Stimulated activated effector memory CD8-positive, alpha-beta T cell treated with anti-CD3 and anti-CD28 coated beads, Interleukin-12 subunit alpha, Interleukin-12 subunit beta, amount 100 ng/mL, for 72 hours (primary cell): ENCODE results near the gene CDKL2.

Source experiments
- ATAC-seq: fragments of 150-1000 bp; cut with Tn5 transposase; 2 replicates; pipeline ENCODE4 v1.10.0; 2021
- DNase-seq, 2 donors: peaks; one replicate each; pipeline ENCODE4 v3.0.0; 2021 to 2022; ENCODE audit warnings: low spot score in 2 of 2
- H3K27ac Mint-ChIP-seq: one replicate; pipeline ENCODE4 v1.8.0; 2022; ENCODE audit warnings: mild to moderate bottlenecking, mixed read lengths
- H3K36me3 Mint-ChIP-seq: one replicate; pipeline ENCODE4 v1.8.0; 2022; ENCODE audit warnings: mild to moderate bottlenecking, mixed read lengths
- H3K4me1 Mint-ChIP-seq: one replicate; pipeline ENCODE4 v1.8.0; 2022; ENCODE audit warnings: mixed read lengths
- H3K4me3 Mint-ChIP-seq: one replicate; pipeline ENCODE4 v1.8.0; 2022; ENCODE audit warnings: mild to moderate bottlenecking, mixed read lengths
- H3K9me3 Mint-ChIP-seq: one replicate; pipeline ENCODE4 v1.8.0; 2022; ENCODE audit warnings: mixed read lengths

The CDKL2 gene

GRCh38 chr4:75621715-75622114 lies 8.6 kb downstream of the CDKL2 start:
- ATAC-seq (no peak), DNase-seq (no peak)
- H3K4me3 Mint-ChIP-seq = no peak overlapping the region
- H3K4me1 Mint-ChIP-seq = no peaks in the 10 kb centered on the region
- H3K36me3 Mint-ChIP-seq = no peaks in the 10 kb centered on the region
- H3K27ac Mint-ChIP-seq = no peak overlapping the region
- H3K9me3 Mint-ChIP-seq = no peaks in the 10 kb centered on the region

DNA sequence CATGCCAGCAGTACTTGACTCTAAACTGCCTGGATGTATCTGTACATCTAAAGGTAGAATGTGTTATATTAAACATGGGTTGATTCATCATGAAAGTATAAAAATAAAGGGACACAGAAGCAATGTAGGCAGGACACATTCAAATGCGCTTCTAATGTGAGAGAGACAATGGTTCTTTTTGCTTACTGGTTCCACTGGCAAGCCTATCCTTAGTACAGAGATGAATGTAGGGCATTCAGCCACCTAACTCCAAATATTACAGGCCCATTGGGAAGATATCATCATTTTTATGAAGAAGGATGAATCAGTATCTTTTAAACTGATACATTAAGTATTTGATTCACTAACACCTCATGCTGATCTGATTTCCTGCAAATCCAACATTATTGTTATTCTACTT lies 18.0 kb downstream of the CDKL2 start:
- Mint-ChIP-seq H3K4me3 (no peak overlapping the region), H3K27ac (no peak overlapping the region), H3K36me3 (no peaks in the 10 kb centered on the region), H3K9me3 (no peaks in the 10 kb centered on the region), H3K4me1 (no peaks in the 10 kb centered on the region)
- no peak for DNase-seq
- ATAC-seq = no peak

DNA sequence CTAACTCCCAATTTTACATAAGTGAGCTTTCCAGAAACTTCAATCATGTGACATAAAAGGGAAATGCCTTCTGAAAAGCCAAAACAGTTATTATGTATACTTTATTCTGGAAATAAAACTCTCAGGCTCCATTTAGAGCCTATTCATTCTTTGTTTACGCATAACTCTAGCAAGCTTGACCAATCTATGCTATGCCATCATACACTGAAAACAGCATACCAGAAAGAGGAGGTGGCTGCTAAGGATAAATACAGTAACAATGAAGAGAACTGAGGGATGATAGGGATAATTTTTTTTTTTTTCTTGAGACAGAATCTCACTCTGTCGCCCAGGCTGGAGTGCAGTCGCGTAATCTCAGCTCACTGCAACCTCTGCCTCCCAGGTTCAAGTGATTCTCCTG lies 24.4 kb downstream of the CDKL2 start:
- Mint-ChIP-seq H3K4me3 (no peak overlapping the region), H3K9me3 (no peaks in the 10 kb centered on the region), H3K4me1 (no peaks in the 10 kb centered on the region), H3K36me3 (no peaks in the 10 kb centered on the region), H3K27ac (no peak overlapping the region)
- no peak for DNase-seq
- no peak for ATAC-seq

DNA sequence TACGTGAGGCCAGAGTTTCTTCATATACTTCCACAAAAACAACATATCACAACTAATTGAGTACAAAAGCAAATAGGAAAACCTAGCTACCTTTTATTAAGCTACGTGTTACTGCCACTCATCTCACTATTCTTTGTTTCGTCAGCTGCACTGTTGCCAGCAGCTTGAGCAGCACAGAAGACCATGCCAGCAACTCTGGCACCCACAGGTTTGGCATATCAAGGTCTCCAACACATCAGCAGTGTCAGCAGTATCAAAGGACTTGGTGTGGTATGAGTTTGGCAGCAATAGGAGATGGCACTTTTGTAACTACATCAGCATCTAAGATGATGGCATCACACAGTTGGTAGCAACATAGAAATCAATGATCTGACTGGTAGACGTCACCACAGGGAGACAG lies 30.7 kb downstream of the CDKL2 start:
- Mint-ChIP-seq H3K36me3 (peaks cover 4% of the 10 kb centered on the region), H3K4me1 (no peaks in the 10 kb centered on the region), H3K27ac (no peak overlapping the region), H3K4me3 (no peak overlapping the region), H3K9me3 (no peaks in the 10 kb centered on the region)
- ATAC-seq (no peak), DNase-seq (no peak)

GRCh38 chr4:75598390-75598789 lies 31.9 kb downstream of the CDKL2 start:
- no peak for DNase-seq
- Mint-ChIP-seq H3K9me3 (no peaks in the 10 kb centered on the region), H3K4me3 (no peak overlapping the region), H3K36me3 (peaks cover 4% of the 10 kb centered on the region), H3K27ac (no peak overlapping the region), H3K4me1 (no peaks in the 10 kb centered on the region)
- peak; percentile 93 for ATAC-seq

- peaks cover 4% of the 10 kb centered on the region for H3K36me3 Mint-ChIP-seq
- no peaks in the 10 kb centered on the region for H3K4me1 Mint-ChIP-seq
- ATAC-seq (no peak), DNase-seq (no peak)
- H3K27ac Mint-ChIP-seq = no peak overlapping the region
- H3K4me3 Mint-ChIP-seq = no peak overlapping the region
- no peaks in the 10 kb centered on the region for H3K9me3 Mint-ChIP-seq
Measured at GRCh38 chr4:75596061-75596460, 34.3 kb downstream of the CDKL2 start.

DNA sequence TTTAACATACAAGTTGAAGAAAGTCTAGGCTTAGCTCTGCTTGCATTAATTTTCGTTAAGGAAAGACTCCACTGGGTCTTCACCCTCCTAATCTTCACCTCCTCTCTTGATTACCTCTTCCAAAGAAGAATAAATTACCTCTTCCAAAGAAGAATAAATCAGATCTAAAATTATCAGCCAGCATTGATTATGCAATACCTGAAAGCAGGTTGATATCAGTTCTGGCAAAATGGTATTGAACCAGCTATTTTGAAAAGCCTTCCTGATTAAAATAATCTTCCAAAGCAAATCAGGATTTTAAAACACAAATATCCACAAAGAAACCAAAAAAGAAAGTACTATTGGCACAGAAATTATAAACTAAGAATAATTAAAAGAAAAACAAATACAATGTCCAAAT lies 36.9 kb downstream of the CDKL2 start:
- Mint-ChIP-seq H3K9me3 (no peaks in the 10 kb centered on the region), H3K27ac (no peak overlapping the region), H3K4me3 (no peak overlapping the region), H3K36me3 (peaks cover 4% of the 10 kb centered on the region), H3K4me1 (no peaks in the 10 kb centered on the region)
- ATAC-seq (no peak), DNase-seq (no peak)

GRCh38 chr4:75584067-75584466 lies 46.3 kb downstream of the CDKL2 start:
- Mint-ChIP-seq H3K27ac (no peak overlapping the region), H3K4me3 (no peak overlapping the region), H3K4me1 (no peaks in the 10 kb centered on the region), H3K36me3 (no peaks in the 10 kb centered on the region), H3K9me3 (peaks cover 4% of the 10 kb centered on the region)
- ATAC-seq (no peak), DNase-seq (no peak)

DNA sequence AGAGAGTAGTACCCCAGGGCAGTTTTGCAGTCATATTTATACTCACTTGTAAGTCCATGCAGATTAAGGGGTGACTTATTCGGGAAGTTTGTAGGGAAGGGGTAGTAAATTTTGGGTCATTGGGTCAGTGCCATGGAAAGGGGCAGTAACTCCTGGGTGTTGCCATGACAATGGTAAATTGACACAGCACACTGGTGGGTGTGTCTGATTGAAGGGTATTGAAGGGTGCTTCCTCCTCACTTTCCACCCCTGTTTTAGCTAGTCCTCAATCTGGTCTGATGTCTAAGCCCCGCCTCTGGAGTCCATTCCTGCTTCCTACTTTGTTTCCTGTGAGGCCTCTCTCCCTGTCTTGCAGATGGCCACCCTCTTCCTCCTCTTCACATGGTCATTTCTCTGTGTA lies 62.6 kb downstream of the CDKL2 start:
- no peak for DNase-seq
- Mint-ChIP-seq H3K27ac (peak overlapping the region; percentile 9), H3K4me1 (peaks cover 11% of the 10 kb centered on the region)

GRCh38 chr4:75566911-75567310 lies 63.4 kb downstream of the CDKL2 start:
- peaks cover 2% of the 10 kb centered on the region for H3K36me3 Mint-ChIP-seq
- ATAC-seq (no peak), DNase-seq (no peak)
- H3K27ac Mint-ChIP-seq = no peak overlapping the region
- H3K9me3 Mint-ChIP-seq = no peaks in the 10 kb centered on the region
- H3K4me1 Mint-ChIP-seq = peaks cover 14% of the 10 kb centered on the region
- no peak overlapping the region for H3K4me3 Mint-ChIP-seq

More for the DNA sequence above, 62.6 kb downstream of the CDKL2 start:
- no peak for ATAC-seq
- H3K36me3 Mint-ChIP-seq = no peaks in the 10 kb centered on the region
- H3K9me3 Mint-ChIP-seq = no peaks in the 10 kb centered on the region
- H3K4me3 Mint-ChIP-seq = no peak overlapping the region

DNA sequence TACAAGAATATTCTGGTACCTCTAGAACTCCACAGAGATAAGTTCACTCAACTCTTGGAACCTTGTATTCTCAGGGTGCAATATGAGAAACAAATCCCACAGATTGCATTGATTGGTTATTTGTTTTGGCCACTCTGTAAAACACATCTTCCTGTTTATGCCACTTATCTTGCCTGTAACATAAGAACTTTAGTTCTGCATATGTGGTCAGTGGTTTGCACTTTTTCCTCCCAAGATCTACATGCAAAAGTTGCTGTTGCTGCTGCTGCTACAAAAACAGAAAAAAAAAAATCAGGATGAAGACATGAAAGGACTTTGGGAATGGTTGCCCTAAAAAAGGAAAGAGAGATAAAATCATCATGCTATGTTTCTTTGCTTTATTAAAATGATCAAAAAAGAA lies 64.8 kb downstream of the CDKL2 start:
- Mint-ChIP-seq H3K9me3 (no peaks in the 10 kb centered on the region), H3K4me1 (peaks cover 17% of the 10 kb centered on the region), H3K36me3 (peaks cover 5% of the 10 kb centered on the region), H3K4me3 (no peak overlapping the region), H3K27ac (no peak overlapping the region)
- DNase-seq (no peak), ATAC-seq (no peak)

- ATAC-seq (no peak), DNase-seq (no peak)
- Mint-ChIP-seq H3K27ac (no peak overlapping the region), H3K4me3 (no peak overlapping the region), H3K9me3 (no peaks in the 10 kb centered on the region), H3K4me1 (peaks cover 17% of the 10 kb centered on the region), H3K36me3 (peaks cover 5% of the 10 kb centered on the region)
Measured at GRCh38 chr4:75564023-75564422, 66.3 kb downstream of the CDKL2 start.

DNA sequence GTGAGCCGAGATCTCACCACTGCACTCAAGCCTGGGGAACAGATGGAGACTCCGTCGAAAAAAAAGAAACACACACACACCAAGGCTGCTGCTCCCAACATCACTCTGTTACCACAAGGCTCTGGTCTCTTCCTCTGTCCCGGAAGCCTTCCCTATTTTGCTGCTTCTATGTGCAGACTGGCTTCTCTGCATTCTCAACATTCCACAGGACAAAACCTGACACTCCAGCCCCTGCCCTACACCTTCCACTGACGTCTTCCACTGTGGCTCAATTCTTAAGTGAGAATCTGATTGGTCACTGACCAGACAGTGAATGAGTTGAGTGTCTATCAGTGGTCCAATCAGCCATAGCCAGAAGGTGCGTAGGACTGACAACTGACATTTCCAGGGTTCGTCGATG lies 68.5 kb downstream of the CDKL2 start:
- ATAC-seq (no peak), DNase-seq (no peak)
- Mint-ChIP-seq H3K9me3 (no peaks in the 10 kb centered on the region), H3K4me3 (no peak overlapping the region), H3K27ac (no peak overlapping the region), H3K4me1 (peaks cover 24% of the 10 kb centered on the region), H3K36me3 (peaks cover 5% of the 10 kb centered on the region)

- H3K4me3 Mint-ChIP-seq = no peak overlapping the region
- peaks cover 5% of the 10 kb centered on the region for H3K36me3 Mint-ChIP-seq
- DNase-seq = no peak
- no peak overlapping the region for H3K27ac Mint-ChIP-seq
- no peaks in the 10 kb centered on the region for H3K9me3 Mint-ChIP-seq
- no peak for ATAC-seq
- H3K4me1 Mint-ChIP-seq = peaks cover 24% of the 10 kb centered on the region
Measured at GRCh38 chr4:75557696-75558095, 72.6 kb downstream of the CDKL2 start.

DNA sequence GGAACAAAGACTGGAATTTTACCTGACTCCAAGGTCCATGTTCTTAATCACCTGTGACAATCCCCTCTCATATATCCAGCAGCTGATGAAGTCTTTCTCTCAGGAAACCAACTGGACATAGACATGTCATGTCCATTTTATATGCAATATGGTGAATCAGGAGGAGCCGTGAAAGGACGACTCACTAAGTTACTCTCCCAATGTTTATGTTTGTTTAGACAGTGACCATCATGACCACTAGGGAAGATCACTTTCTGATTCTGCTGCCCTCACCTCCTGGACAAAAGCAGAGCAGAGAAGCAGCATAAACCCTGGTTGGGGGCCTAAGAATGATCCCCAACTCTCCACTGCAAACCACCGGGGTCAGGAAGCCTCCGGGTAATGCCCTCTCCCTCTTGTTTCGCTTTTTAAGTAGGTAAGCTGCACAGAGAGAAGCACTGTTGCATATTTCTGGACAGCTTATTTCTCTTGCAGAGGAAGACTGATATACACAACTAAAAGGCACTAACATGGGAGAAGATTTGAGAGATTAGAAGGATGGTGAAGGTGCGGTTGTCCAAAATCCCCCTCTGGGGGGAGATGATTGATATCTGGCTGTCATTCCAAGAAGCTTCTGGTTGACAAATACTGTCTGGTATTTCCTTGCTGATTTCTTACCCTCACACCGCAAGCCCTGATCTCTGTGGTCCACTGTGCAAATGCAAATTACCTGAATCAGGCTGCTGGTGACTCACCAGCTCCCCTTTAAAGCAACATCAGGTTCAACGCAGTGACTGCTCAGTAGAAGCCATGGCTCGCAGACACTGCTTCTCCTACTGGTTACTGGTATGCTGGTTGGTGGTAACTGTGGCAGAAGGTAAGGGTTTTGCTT lies 74.8 kb downstream of the CDKL2 start, which contains the start of gene ODAPH:
Gene ODAPH, plus strand, starts transcription at position 773 of the 871 bp plus-strand sequence. Its CDS starts 17 bp downstream, at position 790.
- ATAC-seq (peak; percentile 99), DNase-seq (peak; percentile 15 to 74)
- no peak within 1 kb of the TSS for H3K27ac Mint-ChIP-seq

DNA sequence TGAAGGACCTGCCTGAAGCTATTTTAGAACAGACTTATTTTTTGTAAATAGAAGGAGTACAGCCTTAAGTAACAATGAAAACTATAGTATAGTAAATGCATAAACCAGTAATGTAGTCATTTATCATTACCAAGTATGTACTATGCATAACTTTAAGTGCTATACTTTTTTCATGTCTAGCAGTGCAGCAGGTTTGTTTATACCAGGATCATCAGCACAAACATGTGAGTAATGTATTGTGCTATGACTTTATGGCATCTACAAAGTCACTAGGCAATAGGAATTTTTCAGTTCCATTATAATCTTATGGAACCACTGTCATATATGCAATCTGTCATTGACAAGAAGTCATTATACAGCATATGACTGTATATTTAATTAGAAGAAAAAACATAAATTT lies 77.9 kb downstream of the CDKL2 start:
- Mint-ChIP-seq H3K9me3 (no peaks in the 10 kb centered on the region), H3K27ac (no peak overlapping the region), H3K4me3 (no peak overlapping the region), H3K36me3 (no peaks in the 10 kb centered on the region), H3K4me1 (peaks cover 19% of the 10 kb centered on the region)
- DNase-seq (no peak), ATAC-seq (no peak)

More for the DNA sequence above, 74.8 kb downstream of the CDKL2 start, which contains the start of gene ODAPH:
- Mint-ChIP-seq H3K4me3 (peak within 1 kb of the TSS; percentile 39), H3K4me1 (peaks cover 18% of the 10 kb centered on the region), H3K36me3 (no peaks in the 10 kb centered on the region), H3K9me3 (no peaks in the 10 kb centered on the region)
